Transverse colon (tissue), 4 donors: ENCODE measurements around the gene RTF1.

Experiments used
- EP300 ChIP-seq: sonication (generic); formaldehyde crosslinking; IDR thresholded peaks from one replicate; pipeline ENCODE4 v1.6.1; 2017; ENCODE audit warnings: antibody characterized with exemption, low read depth
- POLR2A ChIP-seq: fragments of 450-650 bp; IDR thresholded peaks from one replicate; pipeline ENCODE4 v1.6.1; 2016; ENCODE audit warnings: antibody characterized with exemption, mild to moderate bottlenecking, moderate library complexity
- POLR2AphosphoS5 ChIP-seq, 3 donors: sonication (generic); formaldehyde crosslinking; IDR thresholded peaks; one replicate each; pipeline ENCODE4 v1.6.1; 2016; ENCODE audit warnings: antibody characterized with exemption in 3 of 3
- TF ChIP-seq, protein P1 (sequence below), 5 experiments: fragments of 200-600 bp in 3 of 5; fragments of 450-650 bp in 2 of 5; sonication (generic) in 3 of 5; IDR thresholded peaks; 1 replicate in 2 of 5; 2 replicates in 3 of 5; pipeline ENCODE4 v1.5.1; 2016 to 2017; ENCODE audit warnings: antibody characterized with exemption in 5 of 5, inconsistent platforms in 3 of 5, mild to moderate bottlenecking in 2 of 5, moderate library complexity in 1 of 5

DNA sequence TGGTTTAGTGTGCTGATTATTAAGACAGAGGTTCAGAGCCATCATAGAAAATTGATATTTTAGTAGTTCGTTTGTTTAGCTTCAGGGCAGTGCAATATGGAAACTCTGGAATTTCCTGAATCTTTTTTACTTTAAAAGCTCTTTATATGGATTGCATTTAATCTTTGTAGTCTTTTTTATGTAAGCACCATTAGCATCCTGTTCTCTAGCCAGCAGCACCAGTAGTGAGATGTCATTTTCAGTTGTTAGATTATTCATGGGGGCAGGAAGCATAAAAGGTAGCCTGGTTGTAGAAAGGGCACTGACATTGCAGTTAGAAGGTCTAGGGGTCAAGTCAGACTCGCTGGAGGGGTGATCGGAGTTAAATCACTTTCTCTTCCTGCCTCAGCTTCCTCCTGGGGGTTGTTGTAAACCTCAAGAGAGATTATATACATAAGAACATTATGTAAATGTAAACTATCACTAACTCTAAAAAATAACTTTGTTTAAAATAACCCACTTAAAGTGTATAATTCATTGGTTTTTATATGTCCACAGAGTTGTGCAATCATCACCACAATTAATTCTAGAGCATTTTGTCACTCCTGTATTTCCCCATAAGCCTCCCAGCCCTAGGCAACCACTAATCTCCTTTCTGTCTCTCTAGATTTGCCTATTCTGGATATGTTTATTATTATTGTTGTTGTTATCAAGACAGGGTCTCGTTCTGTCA lies 45.3 kb downstream of the RTF1 start:
- TF ChIP-seq, protein P1, sequence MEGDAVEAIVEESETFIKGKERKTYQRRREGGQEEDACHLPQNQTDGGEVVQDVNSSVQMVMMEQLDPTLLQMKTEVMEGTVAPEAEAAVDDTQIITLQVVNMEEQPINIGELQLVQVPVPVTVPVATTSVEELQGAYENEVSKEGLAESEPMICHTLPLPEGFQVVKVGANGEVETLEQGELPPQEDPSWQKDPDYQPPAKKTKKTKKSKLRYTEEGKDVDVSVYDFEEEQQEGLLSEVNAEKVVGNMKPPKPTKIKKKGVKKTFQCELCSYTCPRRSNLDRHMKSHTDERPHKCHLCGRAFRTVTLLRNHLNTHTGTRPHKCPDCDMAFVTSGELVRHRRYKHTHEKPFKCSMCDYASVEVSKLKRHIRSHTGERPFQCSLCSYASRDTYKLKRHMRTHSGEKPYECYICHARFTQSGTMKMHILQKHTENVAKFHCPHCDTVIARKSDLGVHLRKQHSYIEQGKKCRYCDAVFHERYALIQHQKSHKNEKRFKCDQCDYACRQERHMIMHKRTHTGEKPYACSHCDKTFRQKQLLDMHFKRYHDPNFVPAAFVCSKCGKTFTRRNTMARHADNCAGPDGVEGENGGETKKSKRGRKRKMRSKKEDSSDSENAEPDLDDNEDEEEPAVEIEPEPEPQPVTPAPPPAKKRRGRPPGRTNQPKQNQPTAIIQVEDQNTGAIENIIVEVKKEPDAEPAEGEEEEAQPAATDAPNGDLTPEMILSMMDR (IDR thresholded peaks at IDR 0.05): no peak
- TF ChIP-seq POLR2A: no peak
- no peak for TF ChIP-seq POLR2AphosphoS5 (IDR thresholded peaks at IDR 0.05)
- no peak for TF ChIP-seq EP300
